ENCODE data around the gene CCDC78.

GRCh38 chr16:704552-705380, 21.5 kb downstream of the CCDC78 start:
- TF ChIP-seq ZHX1 (CRISPR knock-in tag; IDR thresholded peaks at IDR 0.05; ENCODE audit: low read depth) = no peak
- TF ChIP-seq ATF1 (CRISPR knock-in tag; IDR thresholded peaks at IDR 0.05) = no peak
- TF ChIP-seq HNRNPK (IDR thresholded peaks at IDR 0.05; ENCODE audit: low read depth, low read length, poor library complexity, severe bottlenecking) = no peak
- no peak for TF ChIP-seq CTCF (CRISPR knock-in tag; IDR thresholded peaks at IDR 0.05)
- no peak for TF ChIP-seq HNRNPLL (IDR thresholded peaks at IDR 0.05; ENCODE audit: low read depth, low read length, poor library complexity, severe bottlenecking)
- no peak for TF ChIP-seq ZNF3 (CRISPR knock-in tag; IDR thresholded peaks at IDR 0.05)
- TF ChIP-seq MXD3 (CRISPR knock-in tag; IDR thresholded peaks at IDR 0.05) = no peak
- TF ChIP-seq SMC3 (IDR thresholded peaks at IDR 0.05; ENCODE audit: low read length) = no peak
- TF ChIP-seq U2AF2 (IDR thresholded peaks at IDR 0.05; ENCODE audit: low read depth, low read length) = no peak
